ENCODE measurements around the gene TMEM59L. TPM values are rescaled to one million over a fixed set of nuclear protein-coding genes. Genes with fewer than 3 reads are reported as not detected.
"Not testable (repeated sequence)": the region's sequence is repeated elsewhere in the genome, so short reads cannot be mapped to it uniquely, and the experiment has no call there.

The TMEM59L gene
- total and polyA plus RNA-seq, 2 donors (not counting 1 experiment from before 2014, with no cell fraction given), result 0.14 to 0.33 TPM

DNA sequence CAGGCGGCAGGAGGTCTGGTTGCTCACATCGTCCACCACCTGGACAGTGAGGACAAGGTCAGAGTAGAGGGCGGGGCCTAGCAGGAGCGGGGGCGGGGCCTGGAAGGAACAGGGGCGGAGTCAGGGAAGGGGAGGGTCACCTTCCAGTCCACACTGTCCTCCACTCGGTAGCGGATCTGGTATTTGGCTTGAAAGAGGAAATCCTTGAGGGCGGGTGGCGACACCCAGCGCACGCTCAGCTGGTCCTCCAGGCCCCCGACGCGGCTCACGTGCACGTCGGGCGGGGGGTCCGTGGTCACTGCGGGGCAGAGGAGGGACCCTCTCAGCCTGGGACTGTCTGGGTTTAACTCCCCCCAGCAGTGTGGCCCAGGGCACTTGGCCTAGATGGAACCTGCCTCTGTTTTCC is 15.9 kb upstream of the TMEM59L start:
- Histone ChIP-seq H3K4me3 (replicated peaks in 1 of 4; ENCODE audit: control extremely low read depth in 1 of 4, insufficient read depth in 1 of 4, low read depth in 3 of 4, low read length in 4 of 4) (no peak overlapping the region), H4K20me1 (ENCODE audit: control insufficient read depth, extremely low read depth, insufficient read depth, low read length) (no peaks in the 10 kb centered on the region), H3K9me3 (ENCODE audit: control insufficient read depth, insufficient read depth, low read depth, low read length) (no peaks in the 10 kb centered on the region), H3K79me2 (ENCODE audit: control insufficient read depth, insufficient read depth, low read length) (no peaks in the 10 kb centered on the region), H3K27me3 (ENCODE audit: control insufficient read depth, insufficient read depth, low read length) (no peaks in the 10 kb centered on the region), H3K9ac (ENCODE audit: insufficient read depth, low read length) (no peak overlapping the region), H2AFZ (ENCODE audit: low read length) (no peak overlapping the region), H3K4me1 (ENCODE audit: control insufficient read depth, extremely low read depth, insufficient read depth, low read length) (no peaks in the 10 kb centered on the region), H3K27ac (ENCODE audit: insufficient read depth, low read length) (no peak overlapping the region), H3K36me3 (ENCODE audit: control insufficient read depth, insufficient read depth, low read length) (no peaks in the 10 kb centered on the region), H3K4me2 (ENCODE audit: extremely low read depth, insufficient read depth, low read length) (no peak overlapping the region)
- no peak for TF ChIP-seq EZH2 (IDR thresholded peaks at IDR 0.05; ENCODE audit: low read length, missing control alignments)
- TF ChIP-seq, protein P1, sequence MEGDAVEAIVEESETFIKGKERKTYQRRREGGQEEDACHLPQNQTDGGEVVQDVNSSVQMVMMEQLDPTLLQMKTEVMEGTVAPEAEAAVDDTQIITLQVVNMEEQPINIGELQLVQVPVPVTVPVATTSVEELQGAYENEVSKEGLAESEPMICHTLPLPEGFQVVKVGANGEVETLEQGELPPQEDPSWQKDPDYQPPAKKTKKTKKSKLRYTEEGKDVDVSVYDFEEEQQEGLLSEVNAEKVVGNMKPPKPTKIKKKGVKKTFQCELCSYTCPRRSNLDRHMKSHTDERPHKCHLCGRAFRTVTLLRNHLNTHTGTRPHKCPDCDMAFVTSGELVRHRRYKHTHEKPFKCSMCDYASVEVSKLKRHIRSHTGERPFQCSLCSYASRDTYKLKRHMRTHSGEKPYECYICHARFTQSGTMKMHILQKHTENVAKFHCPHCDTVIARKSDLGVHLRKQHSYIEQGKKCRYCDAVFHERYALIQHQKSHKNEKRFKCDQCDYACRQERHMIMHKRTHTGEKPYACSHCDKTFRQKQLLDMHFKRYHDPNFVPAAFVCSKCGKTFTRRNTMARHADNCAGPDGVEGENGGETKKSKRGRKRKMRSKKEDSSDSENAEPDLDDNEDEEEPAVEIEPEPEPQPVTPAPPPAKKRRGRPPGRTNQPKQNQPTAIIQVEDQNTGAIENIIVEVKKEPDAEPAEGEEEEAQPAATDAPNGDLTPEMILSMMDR (conservative IDR thresholded peaks at IDR 0.05 in 1 of 2, IDR thresholded peaks at IDR 0.05 in 1 of 2; ENCODE audit: low read depth in 1 of 2, low read length in 2 of 2), result no peak
- peak in 1 of 2 donors; percentile 32 for DNase-seq (ENCODE audit: low read depth in 2 of 2)

DNA sequence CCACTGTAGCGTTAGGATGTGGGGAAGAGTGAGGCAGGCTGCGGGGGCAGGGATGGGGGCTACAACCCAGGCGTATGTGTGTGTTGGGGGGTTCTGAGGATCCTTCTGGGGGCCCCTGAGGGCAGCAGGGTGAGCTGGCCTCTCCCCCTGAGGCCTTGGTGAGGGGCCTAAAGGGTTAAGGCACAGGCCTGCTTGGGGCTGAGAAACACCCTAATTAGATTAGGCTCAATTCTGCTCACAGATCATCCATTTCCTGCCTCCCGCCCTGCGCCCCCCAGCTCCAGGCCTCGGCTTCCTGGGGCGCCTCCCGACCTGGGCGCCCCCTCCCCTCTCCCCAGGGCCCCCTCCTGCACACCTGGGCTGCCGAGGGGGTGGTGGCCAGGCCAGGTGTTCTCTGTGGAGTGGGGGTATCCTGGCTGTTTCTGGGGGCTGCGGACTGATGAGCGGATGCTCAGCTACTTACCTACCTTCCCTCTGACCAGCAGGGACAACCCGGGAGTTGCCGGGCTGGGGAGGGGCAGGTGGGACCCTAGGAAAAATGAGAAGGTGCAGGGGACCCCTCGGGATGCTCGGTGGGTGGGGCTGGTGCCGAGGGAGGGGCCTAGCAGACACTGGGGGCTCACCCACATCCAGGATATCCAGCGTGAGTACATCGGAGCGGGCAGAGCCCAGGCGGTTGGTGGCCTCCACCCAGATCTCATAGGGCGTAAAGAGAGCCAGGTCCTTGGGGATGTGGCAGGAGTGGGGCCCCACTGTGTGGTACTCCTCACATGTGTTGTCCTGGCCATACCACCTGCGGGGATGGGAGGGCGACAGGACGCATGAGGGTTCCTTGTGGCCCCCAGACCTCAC is 14.6 kb upstream of the TMEM59L start:
- no peak overlapping the region for H3K27ac ChIP-seq (ENCODE audit: insufficient read depth, low read length)
- H3K4me1 ChIP-seq (ENCODE audit: control insufficient read depth, extremely low read depth, insufficient read depth, low read length), result no peaks in the 10 kb centered on the region
- no peak overlapping the region for H2AFZ ChIP-seq (ENCODE audit: low read length)
- no peaks in the 10 kb centered on the region for H4K20me1 ChIP-seq (ENCODE audit: control insufficient read depth, extremely low read depth, insufficient read depth, low read length)
- no peaks in the 10 kb centered on the region for H3K9me3 ChIP-seq (ENCODE audit: control insufficient read depth, insufficient read depth, low read depth, low read length)
- H3K27me3 ChIP-seq (ENCODE audit: control insufficient read depth, insufficient read depth, low read length), result peaks cover 1% of the 10 kb centered on the region
- no peak overlapping the region for H3K4me3 ChIP-seq (replicated peaks in 1 of 4; ENCODE audit: control extremely low read depth in 1 of 4, insufficient read depth in 1 of 4, low read depth in 3 of 4, low read length in 4 of 4)
- TF ChIP-seq, protein P1 (conservative IDR thresholded peaks at IDR 0.05 in 1 of 2, IDR thresholded peaks at IDR 0.05 in 1 of 2; ENCODE audit: low read depth in 1 of 2, low read length in 2 of 2), result no peak
- no peak for TF ChIP-seq EZH2 (IDR thresholded peaks at IDR 0.05; ENCODE audit: low read length, missing control alignments)
- H3K79me2 ChIP-seq (ENCODE audit: control insufficient read depth, insufficient read depth, low read length), result no peaks in the 10 kb centered on the region
- DNase-seq (ENCODE audit: low read depth in 2 of 2), result no peak
- no peaks in the 10 kb centered on the region for H3K36me3 ChIP-seq (ENCODE audit: control insufficient read depth, insufficient read depth, low read length)
- H3K4me2 ChIP-seq (ENCODE audit: extremely low read depth, insufficient read depth, low read length), result no peak overlapping the region
- no peak overlapping the region for H3K9ac ChIP-seq (ENCODE audit: insufficient read depth, low read length)

DNA sequence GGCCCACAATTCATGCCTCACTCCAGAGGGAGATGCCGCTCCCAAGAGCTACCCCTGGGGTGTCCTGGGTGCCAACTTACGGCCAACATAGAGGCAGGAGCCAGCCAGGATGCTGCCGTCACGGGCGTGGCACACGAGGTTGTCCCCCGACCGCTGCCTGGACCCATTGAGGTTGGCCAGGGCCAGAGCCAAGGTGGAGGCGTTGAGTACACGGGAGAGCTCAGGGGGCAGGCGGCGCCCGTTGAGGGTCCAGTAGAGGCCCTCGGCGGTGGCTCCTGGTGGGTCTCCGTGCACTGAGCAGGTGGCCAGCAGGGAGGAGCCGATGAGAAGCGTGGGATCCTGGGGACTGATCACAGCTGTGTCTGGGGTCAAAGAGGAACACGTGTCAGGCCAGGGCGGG is 13.2 kb upstream of the TMEM59L start:
- Histone ChIP-seq H3K4me2 (ENCODE audit: extremely low read depth, insufficient read depth, low read length) (no peak overlapping the region), H3K4me3 (replicated peaks in 1 of 4; ENCODE audit: control extremely low read depth in 1 of 4, insufficient read depth in 1 of 4, low read depth in 3 of 4, low read length in 4 of 4) (no peak overlapping the region), H3K4me1 (ENCODE audit: control insufficient read depth, extremely low read depth, insufficient read depth, low read length) (no peaks in the 10 kb centered on the region), H3K27ac (ENCODE audit: insufficient read depth, low read length) (no peak overlapping the region), H3K27me3 (ENCODE audit: control insufficient read depth, insufficient read depth, low read length) (peaks cover 13% of the 10 kb centered on the region), H2AFZ (ENCODE audit: low read length) (no peak overlapping the region), H3K9ac (ENCODE audit: insufficient read depth, low read length) (no peak overlapping the region), H4K20me1 (ENCODE audit: control insufficient read depth, extremely low read depth, insufficient read depth, low read length) (no peaks in the 10 kb centered on the region), H3K9me3 (ENCODE audit: control insufficient read depth, insufficient read depth, low read depth, low read length) (no peaks in the 10 kb centered on the region), H3K79me2 (ENCODE audit: control insufficient read depth, insufficient read depth, low read length) (no peaks in the 10 kb centered on the region), H3K36me3 (ENCODE audit: control insufficient read depth, insufficient read depth, low read length) (no peaks in the 10 kb centered on the region)
- TF ChIP-seq, protein P1 (conservative IDR thresholded peaks at IDR 0.05 in 1 of 2, IDR thresholded peaks at IDR 0.05 in 1 of 2; ENCODE audit: low read depth in 1 of 2, low read length in 2 of 2), result no peak
- TF ChIP-seq EZH2 (IDR thresholded peaks at IDR 0.05; ENCODE audit: low read length, missing control alignments), result no peak
- no peak for DNase-seq (ENCODE audit: low read depth in 2 of 2)

DNA sequence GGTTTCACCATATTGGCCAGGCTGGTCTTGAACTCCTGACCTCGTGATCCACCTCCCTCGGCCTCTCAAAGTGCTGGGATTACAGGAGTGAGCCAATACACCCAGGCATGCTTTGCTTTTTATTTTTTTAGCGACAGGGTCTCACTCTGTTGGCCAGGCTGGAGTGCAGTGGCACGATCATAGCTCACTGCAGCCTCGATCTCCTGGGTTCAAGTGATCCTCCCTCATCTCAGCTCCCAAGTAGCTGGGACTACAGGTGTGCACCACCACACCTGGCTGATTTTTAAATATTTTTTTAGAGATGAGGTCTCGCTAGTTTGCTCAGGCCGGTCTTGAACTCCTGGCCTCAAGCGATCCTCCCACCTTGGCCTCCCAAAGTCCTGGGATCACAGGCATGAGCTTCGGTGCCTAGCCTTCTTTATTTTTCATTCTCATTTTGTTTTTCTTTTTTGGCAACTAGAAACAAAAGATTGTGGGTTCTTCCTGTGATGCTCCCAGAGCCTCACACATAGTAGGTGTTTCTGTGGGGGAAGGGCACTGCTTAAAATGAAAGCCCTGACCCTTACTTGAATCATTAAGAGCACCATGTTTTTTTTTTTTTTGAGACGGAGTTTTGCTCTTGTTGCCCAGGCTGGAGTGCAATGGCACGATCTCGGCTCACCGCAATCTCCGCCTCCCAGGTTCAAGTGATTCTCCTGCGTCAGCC is 11.8 kb upstream of the TMEM59L start:
- H3K36me3 ChIP-seq (ENCODE audit: control insufficient read depth, insufficient read depth, low read length); H3K9ac ChIP-seq (ENCODE audit: insufficient read depth, low read length); DNase-seq (ENCODE audit: low read depth in 2 of 2); H2AFZ ChIP-seq (ENCODE audit: low read length); H3K4me2 ChIP-seq (ENCODE audit: extremely low read depth, insufficient read depth, low read length); H3K9me3 ChIP-seq (ENCODE audit: control insufficient read depth, insufficient read depth, low read depth, low read length); H3K4me3 ChIP-seq (replicated peaks in 1 of 4; ENCODE audit: control extremely low read depth in 1 of 4, insufficient read depth in 1 of 4, low read depth in 3 of 4, low read length in 4 of 4); H3K27ac ChIP-seq (ENCODE audit: insufficient read depth, low read length); H3K4me1 ChIP-seq (ENCODE audit: control insufficient read depth, extremely low read depth, insufficient read depth, low read length); H4K20me1 ChIP-seq (ENCODE audit: control insufficient read depth, extremely low read depth, insufficient read depth, low read length); H3K79me2 ChIP-seq (ENCODE audit: control insufficient read depth, insufficient read depth, low read length): not testable (repeated sequence)
- H3K27me3 ChIP-seq (ENCODE audit: control insufficient read depth, insufficient read depth, low read length), result peaks cover 23% of the 10 kb centered on the region

Measured in fibroblast of lung (primary cell).